ENCODE measurements around the gene GPN3. TPM values are rescaled to one million over a fixed set of nuclear protein-coding genes. Genes with fewer than 3 reads are reported as not detected.

GPN3 gene
- total RNA-seq = 10 to 100 TPM; 25.8 to 34.6 TPM

DNA sequence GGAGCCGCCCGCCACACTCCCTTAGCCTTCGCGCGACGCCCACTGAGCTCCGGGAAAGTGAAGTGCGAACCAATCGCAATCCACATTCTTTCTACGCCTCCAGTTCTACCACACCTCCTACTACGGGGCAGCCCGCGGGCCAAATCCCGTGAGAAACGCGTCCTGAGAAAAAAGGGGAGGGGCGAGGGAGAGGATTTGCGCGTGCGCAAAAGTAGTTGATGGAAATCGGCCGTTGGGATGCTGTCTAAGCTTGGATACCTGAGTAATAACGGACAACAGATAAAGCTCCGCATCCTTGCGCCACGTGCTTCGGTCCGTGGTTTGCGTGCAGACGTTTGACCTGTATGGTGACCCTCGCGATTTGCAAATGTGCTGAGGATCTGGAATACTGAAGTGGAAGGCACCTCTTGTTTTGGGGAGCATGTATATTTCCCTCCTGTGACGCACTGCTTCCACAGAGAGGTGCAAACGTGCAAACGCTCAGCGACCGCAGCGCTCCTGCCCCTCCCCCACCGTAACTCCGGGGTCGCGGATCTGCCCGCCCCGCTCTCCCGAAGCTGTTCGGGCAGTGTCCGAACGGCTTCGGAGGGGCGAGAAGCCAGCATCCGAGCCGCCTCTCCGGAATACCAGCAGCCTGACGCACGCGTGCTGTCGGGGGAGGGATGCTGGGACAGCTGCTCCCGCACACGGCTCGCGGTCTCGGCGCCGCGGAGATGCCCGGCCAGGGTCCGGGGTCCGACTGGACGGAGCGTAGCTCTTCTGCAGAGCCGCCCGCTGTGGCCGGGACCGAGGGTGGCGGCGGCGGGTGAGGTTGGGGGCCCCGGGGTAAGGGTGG is at the start of gene GPN3, which contains the start of gene FAM216A:
Gene GPN3, minus strand, starts transcription at position 44 of the 835 bp plus-strand sequence. CDS start 54 bp downstream, outside the sequence.
Gene FAM216A, plus strand, starts transcription at position 632 of the 835 bp plus-strand sequence. Its CDS starts 31 bp downstream, at position 663.
- peaks cover 43% of the 10 kb centered on the region for H3K4me1 Mint-ChIP-seq
- peak within 1 kb of the TSS; percentile 92 for H3K4me3 Mint-ChIP-seq
- DNase-seq (peak; percentile 98), ATAC-seq (peak; percentile 88)
- CTCF ChIA-PET = interaction anchor here (0.6 to 6.0 kb wide), 40 partner anchors 8 to 419 kb away, joined by 3 to 98 read pairs (median 4); partner anchors contain the start of genes ARPC3, RAD9B, TCTN1 and VPS29
- H3K27ac Mint-ChIP-seq = peak within 1 kb of the TSS; percentile 98
- no peaks in the 10 kb centered on the region for H3K27me3 Mint-ChIP-seq
- H3K9me3 Mint-ChIP-seq (ENCODE audit: low read depth) = no peaks in the 10 kb centered on the region
- H3K36me3 Mint-ChIP-seq = peaks cover 14% of the 10 kb centered on the region

DNA sequence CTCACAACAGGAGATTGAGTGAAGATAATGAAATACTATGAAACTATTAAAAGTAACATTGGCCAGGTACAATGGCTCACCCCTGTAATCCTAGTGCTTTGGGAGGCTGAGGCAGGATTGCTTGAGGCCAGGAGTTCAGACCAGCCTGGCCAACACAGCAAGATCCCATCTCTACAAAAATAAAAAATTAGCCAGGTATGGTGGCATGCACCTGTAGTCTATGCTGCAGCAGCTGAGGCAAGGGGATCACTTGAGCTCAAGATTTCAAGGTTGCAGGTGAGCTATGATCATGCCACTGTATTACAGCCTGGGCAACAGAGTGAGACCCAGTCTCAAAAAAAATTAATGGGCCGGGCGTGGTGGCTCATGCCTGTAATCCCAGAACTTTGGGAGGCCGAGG is 48.9 kb upstream of the GPN3 start:
- no peaks in the 10 kb centered on the region for H3K9me3 Mint-ChIP-seq (ENCODE audit: low read depth)
- no peak overlapping the region for H3K27ac Mint-ChIP-seq
- CTCF ChIA-PET = interaction anchor here (10.2 kb wide), 1 partner anchor 84 kb away, joined by 141 read pairs; no protein-coding TSS in a partner anchor
- no peaks in the 10 kb centered on the region for H3K27me3 Mint-ChIP-seq
- H3K4me1 Mint-ChIP-seq = peaks cover 7% of the 10 kb centered on the region
- no peaks in the 10 kb centered on the region for H3K36me3 Mint-ChIP-seq
- H3K4me3 Mint-ChIP-seq = no peak overlapping the region
- DNase-seq (no peak), ATAC-seq (no peak)

DNA sequence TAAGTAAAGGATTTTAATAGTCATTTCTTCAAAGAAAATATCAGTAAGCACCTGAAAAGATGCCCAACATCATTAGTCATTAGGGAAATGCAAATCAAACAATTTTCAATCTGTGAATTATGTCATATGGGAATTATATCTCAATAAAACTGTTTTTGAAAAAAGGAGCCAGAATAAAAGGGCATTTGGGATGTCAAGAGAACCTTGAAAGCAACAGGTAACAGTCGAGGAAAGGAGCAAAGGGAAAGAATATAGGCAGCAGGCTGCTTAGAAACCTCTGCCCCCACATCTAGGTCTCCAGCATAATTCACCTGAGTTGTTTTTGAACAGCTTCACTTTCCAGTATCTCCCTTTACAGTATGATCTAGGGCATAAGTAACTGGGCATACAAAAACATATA is 46.3 kb upstream of the GPN3 start:
- Mint-ChIP-seq H3K9me3 (ENCODE audit: low read depth) (no peaks in the 10 kb centered on the region), H3K36me3 (no peaks in the 10 kb centered on the region), H3K4me3 (no peak overlapping the region), H3K27me3 (no peaks in the 10 kb centered on the region), H3K27ac (no peak overlapping the region), H3K4me1 (no peaks in the 10 kb centered on the region)
- ATAC-seq = no peak
- CTCF ChIA-PET = interaction anchor here (1.0 to 10.2 kb wide), 4 partner anchors 11 to 87 kb away, joined by 3 to 141 read pairs (median 4); partner anchors contain the start of gene ARPC3
- no peak for DNase-seq

DNA sequence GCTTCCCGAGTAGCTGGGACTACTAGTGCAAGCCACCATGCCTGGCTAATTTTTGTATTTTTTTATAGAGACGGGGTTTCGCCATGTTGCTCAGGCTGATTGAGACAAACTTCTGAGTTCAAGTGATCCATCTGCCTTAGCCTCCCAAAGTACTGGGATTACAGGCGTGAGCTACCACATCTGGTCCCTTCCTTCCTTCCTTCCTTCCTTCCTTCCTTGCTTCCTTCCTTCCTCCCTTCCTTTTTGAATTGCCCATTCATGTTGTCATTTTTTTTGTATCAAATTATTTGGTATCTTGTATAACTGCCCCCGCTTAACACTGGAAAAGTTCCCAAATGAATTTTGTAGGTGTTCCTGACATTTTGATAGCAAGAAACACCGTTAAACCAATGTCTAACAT is 45.8 kb upstream of the GPN3 start:
- DNase-seq = no peak
- CTCF ChIA-PET = interaction anchor here (0.7 to 10.2 kb wide), 15 partner anchors 10 to 1965 kb away, joined by 3 to 141 read pairs (median 3); partner anchors contain the start of gene ARPC3
- Mint-ChIP-seq H3K9me3 (ENCODE audit: low read depth) (no peaks in the 10 kb centered on the region), H3K27ac (no peak overlapping the region), H3K36me3 (no peaks in the 10 kb centered on the region), H3K4me1 (no peaks in the 10 kb centered on the region), H3K4me3 (no peak overlapping the region), H3K27me3 (no peaks in the 10 kb centered on the region)
- ATAC-seq = no peak

DNA sequence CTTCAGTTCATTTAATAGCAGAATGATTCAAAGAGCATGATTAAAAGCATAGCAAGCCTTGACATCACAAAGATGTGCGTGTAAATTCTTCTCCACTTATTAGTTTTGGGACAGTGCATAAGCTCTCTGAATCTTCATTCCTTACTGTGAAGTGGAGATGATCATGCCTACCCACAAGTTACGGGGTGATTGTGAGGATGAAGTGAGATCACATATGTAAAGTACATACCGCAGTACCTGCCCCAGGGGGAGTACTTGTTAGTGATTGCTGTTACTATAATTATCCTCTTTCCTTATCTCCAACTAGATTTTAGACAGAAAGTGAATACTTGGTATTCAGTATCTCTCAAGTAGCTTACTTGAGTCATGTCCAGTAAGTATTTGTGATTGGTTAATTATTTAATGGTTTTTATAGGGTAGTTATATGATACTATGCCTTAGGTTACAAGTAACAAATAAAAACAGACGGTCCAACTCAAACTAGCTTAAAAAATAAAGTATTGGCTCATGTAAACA is 40.1 kb upstream of the GPN3 start:
- Mint-ChIP-seq H3K27ac (no peak overlapping the region), H3K27me3 (no peaks in the 10 kb centered on the region), H3K4me1 (peaks cover 2% of the 10 kb centered on the region), H3K9me3 (ENCODE audit: low read depth) (no peaks in the 10 kb centered on the region), H3K36me3 (peaks cover 2% of the 10 kb centered on the region), H3K4me3 (no peak overlapping the region)
- CTCF ChIA-PET = interaction anchor here (0.9 to 10.2 kb wide), 4 partner anchors 11 to 93 kb away, joined by 3 to 141 read pairs (median 4); partner anchors contain the start of genes ARPC3 and FAM216A
- ATAC-seq = no peak
- no peak for DNase-seq

DNA sequence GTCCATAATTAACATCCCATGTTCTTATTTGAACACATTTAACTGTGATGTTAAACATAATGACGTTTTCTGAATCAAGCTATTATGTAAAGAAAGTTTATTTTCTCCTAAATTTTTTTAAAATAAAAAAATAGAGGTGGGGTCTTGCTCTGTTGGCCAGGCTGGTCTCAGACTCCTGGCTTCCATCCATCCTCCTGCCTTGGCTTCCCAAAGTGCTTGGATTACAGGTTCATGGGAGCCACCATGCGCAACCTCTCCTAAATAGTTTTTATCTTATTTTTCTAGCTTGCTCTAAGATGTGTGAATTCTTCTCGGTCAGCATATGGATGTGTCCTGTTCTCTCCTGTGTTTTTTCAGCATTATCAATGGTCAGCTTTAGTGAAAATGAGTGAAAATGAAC is 37.3 kb upstream of the GPN3 start:
- Mint-ChIP-seq H3K9me3 (ENCODE audit: low read depth) (no peaks in the 10 kb centered on the region), H3K27ac (no peak overlapping the region), H3K4me1 (peaks cover 16% of the 10 kb centered on the region), H3K4me3 (no peak overlapping the region), H3K36me3 (peaks cover 11% of the 10 kb centered on the region), H3K27me3 (no peaks in the 10 kb centered on the region)
- DNase-seq = no peak
- ATAC-seq = no peak
- CTCF ChIA-PET = interaction anchor here (0.5 to 1.5 kb wide), 4 partner anchors 74 to 192 kb away, joined by 3 to 11 read pairs (median 3); no protein-coding TSS in a partner anchor

DNA sequence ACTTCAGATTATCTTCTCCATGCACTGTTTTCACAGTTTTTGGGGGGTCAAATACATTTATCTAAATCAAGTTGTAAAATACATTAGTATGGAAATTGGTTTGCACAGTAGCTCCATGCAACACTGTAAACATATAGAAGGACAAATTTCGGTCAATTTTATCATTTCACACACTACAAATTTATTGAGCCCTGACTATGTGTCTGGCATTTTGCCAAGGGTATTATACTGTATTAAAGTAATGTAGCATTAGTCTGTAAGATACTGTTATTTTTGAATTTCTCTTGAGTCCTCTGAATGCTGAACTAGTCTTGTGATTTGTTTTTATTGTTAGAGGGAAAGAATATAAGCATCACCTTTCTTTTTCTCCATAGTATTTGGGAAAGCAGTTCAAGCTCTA is 35.4 kb upstream of the GPN3 start:
- Mint-ChIP-seq H3K4me1 (peaks cover 33% of the 10 kb centered on the region), H3K27ac (peak overlapping the region; percentile 98), H3K9me3 (ENCODE audit: low read depth) (no peaks in the 10 kb centered on the region), H3K4me3 (peak overlapping the region; percentile 6), H3K27me3 (no peaks in the 10 kb centered on the region), H3K36me3 (peaks cover 18% of the 10 kb centered on the region)
- DNase-seq (no peak), ATAC-seq (no peak)
- CTCF ChIA-PET = interaction anchor here (0.8 to 1.8 kb wide), 11 partner anchors 9 to 345 kb away, joined by 3 to 6 read pairs (median 4); partner anchors contain the start of genes ARPC3 and FAM216A

DNA sequence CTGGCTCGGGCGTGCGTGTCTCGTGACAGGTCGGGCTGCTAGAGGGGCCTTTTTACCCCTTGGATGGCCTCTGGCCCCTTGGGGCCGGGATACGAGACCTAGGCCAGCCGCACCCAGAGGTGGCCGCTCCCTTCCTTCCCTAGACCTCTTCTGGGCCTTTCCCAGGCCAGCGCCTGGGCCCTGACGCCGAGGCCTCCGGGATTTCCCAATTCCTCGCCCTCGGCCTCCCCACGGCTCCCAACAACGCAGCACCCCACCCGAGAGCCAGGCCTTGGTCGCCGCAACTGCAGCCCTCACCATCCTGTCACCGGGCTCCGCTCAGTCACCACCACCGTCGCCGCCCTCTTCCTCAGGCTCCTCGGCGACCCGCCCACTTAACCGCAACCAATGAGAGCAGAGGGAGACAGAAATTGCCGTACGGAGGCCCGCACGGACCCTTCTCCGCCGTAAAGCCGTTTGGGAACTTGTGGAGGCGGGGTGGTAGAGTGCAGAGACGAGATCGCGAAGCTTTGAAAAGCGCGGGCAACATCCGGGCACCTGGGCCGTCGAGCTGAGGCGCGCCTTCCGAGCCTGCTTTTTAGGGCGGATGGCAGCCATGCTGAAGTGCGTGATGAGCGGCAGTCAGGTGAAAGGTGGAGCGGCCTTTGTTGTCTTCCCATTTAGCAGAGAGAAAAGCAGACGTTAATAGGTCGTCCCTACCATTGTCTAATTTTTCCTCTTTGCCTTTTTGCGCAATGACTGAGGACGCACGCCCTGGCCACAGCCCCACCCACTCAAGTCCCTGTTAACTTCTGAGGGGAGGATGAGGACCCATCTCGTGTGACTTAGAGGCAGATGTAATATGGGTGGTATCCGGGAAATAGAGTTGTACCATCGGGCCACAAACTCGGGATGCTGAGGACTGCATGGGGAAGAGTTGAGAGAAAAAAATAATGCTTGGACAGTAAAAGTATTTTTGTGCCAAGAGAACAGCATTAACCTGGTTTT is 34.0 kb upstream of the GPN3 start, which contains the start of the genes RAD9B and VPS29:
Gene RAD9B, plus strand, starts transcription at position 580 of the 987 bp plus-strand sequence. Its CDS starts 7 bp downstream, at position 587.
Gene VPS29, minus strand, starts transcription at position 360 of the 987 bp plus-strand sequence. Its CDS starts 60 bp downstream, at position 300.
- Mint-ChIP-seq H3K4me3 (peak within 1 kb of the TSS; percentile 99), H3K27ac (peak within 1 kb of the TSS; percentile 98)
- CTCF ChIA-PET = interaction anchor here (1.7 to 6.0 kb wide), 6 partner anchors 9 to 99 kb away, joined by 4 to 48 read pairs (median 15); partner anchors contain the start of genes ARPC3, FAM216A and GPN3

DNA sequence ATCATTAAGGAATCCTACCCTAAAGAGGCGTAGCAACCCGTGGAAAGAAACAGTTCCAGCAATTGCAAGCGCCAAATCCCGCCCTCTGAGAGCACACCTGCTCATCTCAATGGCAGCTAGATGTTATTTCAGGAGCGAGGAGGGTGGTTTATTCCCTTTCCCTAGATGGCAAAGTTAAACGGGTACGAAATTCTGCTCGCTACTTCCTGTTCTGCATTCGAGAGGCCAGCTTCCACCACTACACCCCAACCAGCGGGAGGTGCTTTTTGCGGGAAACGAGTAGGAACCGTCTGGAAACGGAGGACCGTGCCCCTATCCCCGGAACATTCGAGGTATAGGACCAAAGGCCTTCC is 33.3 kb upstream of the GPN3 start:
- peak overlapping the region; percentile 99 for H3K4me3 Mint-ChIP-seq
- peak; percentile 6 for ATAC-seq
- CTCF ChIA-PET = interaction anchor here (0.6 to 6.0 kb wide), 7 partner anchors 9 to 613 kb away, joined by 3 to 48 read pairs (median 9); partner anchors contain the start of genes ARPC3, FAM216A and GPN3
- no peak for DNase-seq
- H3K36me3 Mint-ChIP-seq = peaks cover 24% of the 10 kb centered on the region
- no peaks in the 10 kb centered on the region for H3K27me3 Mint-ChIP-seq
- H3K27ac Mint-ChIP-seq = peak overlapping the region; percentile 98
- H3K9me3 Mint-ChIP-seq (ENCODE audit: low read depth) = no peaks in the 10 kb centered on the region
- peaks cover 37% of the 10 kb centered on the region for H3K4me1 Mint-ChIP-seq

More for the DNA sequence above, 34.0 kb upstream of the GPN3 start, which contains the start of the genes RAD9B and VPS29:
- peaks cover 35% of the 10 kb centered on the region for H3K4me1 Mint-ChIP-seq
- peaks cover 22% of the 10 kb centered on the region for H3K36me3 Mint-ChIP-seq
- no peaks in the 10 kb centered on the region for H3K9me3 Mint-ChIP-seq (ENCODE audit: low read depth)
- peak; percentile 100 for DNase-seq
- peak; percentile 95 for ATAC-seq
- no peaks in the 10 kb centered on the region for H3K27me3 Mint-ChIP-seq

DNA sequence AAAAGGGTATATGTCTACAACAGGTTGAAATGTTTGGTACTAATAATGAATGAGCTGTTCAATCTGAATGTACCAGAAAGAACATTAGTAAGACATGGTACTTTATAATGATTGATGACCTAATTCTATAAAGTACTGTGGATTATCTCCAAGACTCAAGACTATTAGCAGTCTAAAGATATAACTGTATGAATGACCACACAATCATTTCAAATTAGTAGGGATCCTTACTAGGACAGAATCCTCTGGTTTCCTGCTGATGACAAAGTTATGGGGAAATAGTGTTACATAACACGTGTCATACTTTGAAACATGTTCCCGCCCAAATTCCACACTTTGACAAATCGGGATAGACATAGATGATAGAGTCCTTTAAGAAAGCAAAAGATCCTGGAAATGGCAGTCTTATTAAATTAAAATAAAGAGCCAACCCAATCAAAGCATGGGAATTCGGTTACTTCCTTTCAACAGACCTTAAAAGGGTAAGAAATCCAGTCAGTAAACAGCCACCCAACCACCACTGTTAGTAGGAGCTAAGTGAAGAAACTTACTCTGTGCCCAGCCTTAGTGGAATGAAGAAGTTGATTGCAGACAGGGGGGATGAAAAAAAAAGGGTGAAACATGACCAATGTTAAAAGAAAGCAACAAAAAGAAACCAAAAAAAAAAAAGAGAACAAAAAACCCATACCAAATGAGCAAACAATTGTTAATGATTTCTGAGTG is 31.1 kb upstream of the GPN3 start:
- peak overlapping the region; percentile 55 for H3K4me3 Mint-ChIP-seq
- no peak for DNase-seq
- H3K27me3 Mint-ChIP-seq = no peaks in the 10 kb centered on the region
- H3K27ac Mint-ChIP-seq = peak overlapping the region; percentile 82
- peaks cover 37% of the 10 kb centered on the region for H3K36me3 Mint-ChIP-seq
- CTCF ChIA-PET = interaction anchor here (0.8 to 6.0 kb wide), 4 partner anchors 16 to 102 kb away, joined by 3 to 48 read pairs (median 26); partner anchors contain the start of genes ARPC3, FAM216A and GPN3
- peaks cover 37% of the 10 kb centered on the region for H3K4me1 Mint-ChIP-seq
- H3K9me3 Mint-ChIP-seq (ENCODE audit: low read depth) = no peaks in the 10 kb centered on the region
- ATAC-seq = no peak

DNA sequence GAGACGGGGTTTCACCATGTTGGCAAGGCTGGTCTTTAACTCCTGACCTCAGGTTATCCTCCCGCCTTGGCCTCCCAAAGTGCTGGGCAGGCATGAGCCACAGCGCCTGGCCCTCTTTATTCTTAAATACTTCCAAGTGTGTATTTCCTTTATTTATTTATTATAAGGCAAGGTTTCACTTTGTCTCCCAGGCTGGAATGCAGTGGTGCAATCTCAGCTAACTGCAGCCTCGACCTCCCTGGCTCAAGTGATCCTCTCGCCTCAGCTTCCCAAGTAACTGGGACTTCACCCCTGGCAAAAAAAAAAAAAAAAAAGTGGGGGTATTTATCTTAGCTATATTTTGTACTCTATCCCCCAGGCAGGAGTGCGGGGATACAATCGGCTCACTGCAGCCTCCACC is 7.4 kb upstream of the GPN3 start:
- Mint-ChIP-seq H3K4me1 (peaks cover 11% of the 10 kb centered on the region), H3K36me3 (peaks cover 13% of the 10 kb centered on the region), H3K9me3 (ENCODE audit: low read depth) (no peaks in the 10 kb centered on the region), H3K4me3 (no peak overlapping the region), H3K27ac (no peak overlapping the region), H3K27me3 (no peaks in the 10 kb centered on the region)
- DNase-seq = no peak
- ATAC-seq = no peak
- CTCF ChIA-PET = interaction anchor here (0.6 to 1.0 kb wide), 2 partner anchors 126 to 378 kb away, joined by 3 to 4 read pairs; no protein-coding TSS in a partner anchor
